Measurements from ENCODE around the gene FAHD2A.

DNA sequence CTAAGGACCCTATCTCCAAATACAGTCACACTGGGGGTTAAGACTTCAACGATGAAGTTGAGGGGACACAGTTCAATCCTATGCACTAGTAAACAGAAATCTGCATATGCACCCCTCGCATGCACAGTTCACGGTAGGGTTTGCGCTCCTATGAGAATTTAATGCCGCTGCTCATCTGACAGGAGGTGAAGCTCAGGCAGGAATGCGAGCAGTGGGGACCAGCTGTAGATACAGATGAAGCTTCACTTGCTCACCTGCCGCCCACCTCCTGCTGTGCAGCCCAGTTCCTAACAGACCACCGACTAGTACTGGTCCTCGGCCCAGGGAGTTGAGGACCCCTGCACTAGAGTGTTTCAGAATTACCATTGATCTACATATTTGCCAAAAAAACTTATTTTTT, 40.0 kb upstream of the FAHD2A start:
- TF ChIP-seq, protein P1, sequence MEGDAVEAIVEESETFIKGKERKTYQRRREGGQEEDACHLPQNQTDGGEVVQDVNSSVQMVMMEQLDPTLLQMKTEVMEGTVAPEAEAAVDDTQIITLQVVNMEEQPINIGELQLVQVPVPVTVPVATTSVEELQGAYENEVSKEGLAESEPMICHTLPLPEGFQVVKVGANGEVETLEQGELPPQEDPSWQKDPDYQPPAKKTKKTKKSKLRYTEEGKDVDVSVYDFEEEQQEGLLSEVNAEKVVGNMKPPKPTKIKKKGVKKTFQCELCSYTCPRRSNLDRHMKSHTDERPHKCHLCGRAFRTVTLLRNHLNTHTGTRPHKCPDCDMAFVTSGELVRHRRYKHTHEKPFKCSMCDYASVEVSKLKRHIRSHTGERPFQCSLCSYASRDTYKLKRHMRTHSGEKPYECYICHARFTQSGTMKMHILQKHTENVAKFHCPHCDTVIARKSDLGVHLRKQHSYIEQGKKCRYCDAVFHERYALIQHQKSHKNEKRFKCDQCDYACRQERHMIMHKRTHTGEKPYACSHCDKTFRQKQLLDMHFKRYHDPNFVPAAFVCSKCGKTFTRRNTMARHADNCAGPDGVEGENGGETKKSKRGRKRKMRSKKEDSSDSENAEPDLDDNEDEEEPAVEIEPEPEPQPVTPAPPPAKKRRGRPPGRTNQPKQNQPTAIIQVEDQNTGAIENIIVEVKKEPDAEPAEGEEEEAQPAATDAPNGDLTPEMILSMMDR (IDR thresholded peaks at IDR 0.05): no peak
- TF ChIP-seq POLR2AphosphoS5 (IDR thresholded peaks at IDR 0.05): no peak
